ENCODE results near the gene CAB39. TPM values are rescaled to one million over a fixed set of nuclear protein-coding genes. Genes with fewer than 3 reads are reported as not detected.
A peak's percentile ranks its signal among the peaks of the same experiment; 100 is the strongest.

Gene CAB39
- total RNA-seq, 1 donor from 2014 or later = 60.3 TPM

DNA sequence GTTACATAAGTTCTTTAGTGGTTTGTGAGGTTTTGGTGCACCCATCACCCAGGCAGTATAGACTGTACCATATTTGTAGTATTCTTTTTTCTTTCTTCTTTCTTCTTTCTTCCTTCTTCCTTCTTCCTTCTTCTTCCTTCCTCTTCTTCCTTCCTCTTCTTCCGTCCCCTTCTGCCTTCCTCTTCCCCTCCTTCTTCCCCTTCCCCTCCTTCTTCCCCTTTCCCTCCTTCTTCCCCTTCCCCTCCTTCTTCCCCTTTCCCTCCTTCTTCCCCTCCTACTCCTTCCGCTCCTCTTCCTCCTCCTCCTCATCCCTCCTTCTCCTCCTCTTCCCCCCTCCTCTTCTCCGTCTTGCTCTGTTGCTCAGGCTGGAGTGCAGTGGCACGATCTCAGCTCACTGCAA, 41.6 kb downstream of the CAB39 start:
- H3K36me3 Mint-ChIP-seq (ENCODE audit: unreplicated experiment) = no peaks in the 10 kb centered on the region
- H3K27me3 Mint-ChIP-seq (ENCODE audit: unreplicated experiment) = peaks cover 4% of the 10 kb centered on the region
- peaks cover 23% of the 10 kb centered on the region for H3K4me1 Mint-ChIP-seq (ENCODE audit: low read depth, unreplicated experiment)
- peaks cover 2% of the 10 kb centered on the region for H3K9me3 Mint-ChIP-seq (ENCODE audit: unreplicated experiment)
- H3K27ac Mint-ChIP-seq (ENCODE audit: unreplicated experiment) = no peak overlapping the region
- TF ChIP-seq, protein P1, sequence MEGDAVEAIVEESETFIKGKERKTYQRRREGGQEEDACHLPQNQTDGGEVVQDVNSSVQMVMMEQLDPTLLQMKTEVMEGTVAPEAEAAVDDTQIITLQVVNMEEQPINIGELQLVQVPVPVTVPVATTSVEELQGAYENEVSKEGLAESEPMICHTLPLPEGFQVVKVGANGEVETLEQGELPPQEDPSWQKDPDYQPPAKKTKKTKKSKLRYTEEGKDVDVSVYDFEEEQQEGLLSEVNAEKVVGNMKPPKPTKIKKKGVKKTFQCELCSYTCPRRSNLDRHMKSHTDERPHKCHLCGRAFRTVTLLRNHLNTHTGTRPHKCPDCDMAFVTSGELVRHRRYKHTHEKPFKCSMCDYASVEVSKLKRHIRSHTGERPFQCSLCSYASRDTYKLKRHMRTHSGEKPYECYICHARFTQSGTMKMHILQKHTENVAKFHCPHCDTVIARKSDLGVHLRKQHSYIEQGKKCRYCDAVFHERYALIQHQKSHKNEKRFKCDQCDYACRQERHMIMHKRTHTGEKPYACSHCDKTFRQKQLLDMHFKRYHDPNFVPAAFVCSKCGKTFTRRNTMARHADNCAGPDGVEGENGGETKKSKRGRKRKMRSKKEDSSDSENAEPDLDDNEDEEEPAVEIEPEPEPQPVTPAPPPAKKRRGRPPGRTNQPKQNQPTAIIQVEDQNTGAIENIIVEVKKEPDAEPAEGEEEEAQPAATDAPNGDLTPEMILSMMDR (IDR thresholded peaks at IDR 0.05; ENCODE audit: partially characterized antibody, unreplicated experiment) = no peak
- no peak overlapping the region for H3K4me3 Mint-ChIP-seq (ENCODE audit: unreplicated experiment)
- no peak for DNase-seq

- Mint-ChIP-seq H3K36me3 (ENCODE audit: unreplicated experiment) (no peaks in the 10 kb centered on the region), H3K9me3 (ENCODE audit: unreplicated experiment) (no peaks in the 10 kb centered on the region), H3K27me3 (ENCODE audit: unreplicated experiment) (peaks cover 6% of the 10 kb centered on the region), H3K4me3 (ENCODE audit: unreplicated experiment) (no peak overlapping the region), H3K27ac (ENCODE audit: unreplicated experiment) (no peak overlapping the region), H3K4me1 (ENCODE audit: low read depth, unreplicated experiment) (peaks cover 17% of the 10 kb centered on the region)
- no peak for DNase-seq
- TF ChIP-seq, protein P1 (IDR thresholded peaks at IDR 0.05; ENCODE audit: partially characterized antibody, unreplicated experiment) = no peak
These were observed 44.8 kb downstream of the CAB39 start for GRCh38 chr2:230757476-230757875.

GRCh38 chr2:230758566-230759480, 46.2 kb downstream of the CAB39 start:
- no peaks in the 10 kb centered on the region for H3K36me3 Mint-ChIP-seq (ENCODE audit: unreplicated experiment)
- no peak for DNase-seq
- H3K9me3 Mint-ChIP-seq (ENCODE audit: unreplicated experiment) = no peaks in the 10 kb centered on the region
- TF ChIP-seq, protein P1 (IDR thresholded peaks at IDR 0.05; ENCODE audit: partially characterized antibody, unreplicated experiment) = no peak
- no peak overlapping the region for H3K4me3 Mint-ChIP-seq (ENCODE audit: unreplicated experiment)
- peaks cover 17% of the 10 kb centered on the region for H3K4me1 Mint-ChIP-seq (ENCODE audit: low read depth, unreplicated experiment)
- no peak overlapping the region for H3K27ac Mint-ChIP-seq (ENCODE audit: unreplicated experiment)
- H3K27me3 Mint-ChIP-seq (ENCODE audit: unreplicated experiment) = peaks cover 6% of the 10 kb centered on the region

DNA sequence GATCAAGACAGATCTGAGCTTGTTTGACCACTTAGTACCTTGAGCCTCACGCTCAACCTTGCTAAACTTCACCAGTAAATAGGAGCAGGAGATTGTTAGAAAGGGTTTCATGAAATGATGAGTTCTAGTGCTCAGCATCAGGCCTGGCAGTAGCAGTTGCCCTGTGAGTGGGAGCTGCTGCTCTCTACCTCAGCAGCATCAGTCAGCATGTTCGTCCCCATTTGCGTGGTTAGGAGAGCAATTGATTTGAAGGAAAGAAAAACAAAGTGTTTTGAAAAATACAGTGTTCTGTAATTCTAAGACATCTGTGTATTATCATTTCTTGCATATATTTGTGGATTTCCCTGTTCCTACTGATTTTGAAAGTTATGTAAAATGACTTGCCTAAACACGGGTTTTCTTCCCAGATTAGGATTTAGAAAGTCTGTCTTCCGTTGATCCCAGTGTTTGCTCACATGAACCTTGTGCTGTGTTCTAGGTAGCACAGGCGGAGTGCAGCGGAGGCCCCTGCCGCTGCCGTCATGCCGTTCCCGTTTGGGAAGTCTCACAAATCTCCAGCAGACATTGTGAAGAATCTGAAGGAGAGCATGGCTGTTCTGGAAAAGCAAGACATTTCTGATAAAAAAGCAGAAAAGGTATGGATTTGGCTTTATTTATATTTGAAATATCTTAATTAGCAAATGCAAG, 47.0 kb downstream of the CAB39 start:
- Mint-ChIP-seq H3K27ac (ENCODE audit: unreplicated experiment) (peak overlapping the region; percentile 28), H3K27me3 (ENCODE audit: unreplicated experiment) (peaks cover 6% of the 10 kb centered on the region), H3K36me3 (ENCODE audit: unreplicated experiment) (no peaks in the 10 kb centered on the region), H3K4me3 (ENCODE audit: unreplicated experiment) (no peak overlapping the region), H3K9me3 (ENCODE audit: unreplicated experiment) (no peaks in the 10 kb centered on the region), H3K4me1 (ENCODE audit: low read depth, unreplicated experiment) (peaks cover 17% of the 10 kb centered on the region)
- DNase-seq = no peak
- TF ChIP-seq, protein P1 (IDR thresholded peaks at IDR 0.05; ENCODE audit: partially characterized antibody, unreplicated experiment) = no peak

GRCh38 chr2:230761704-230762103, 49.1 kb downstream of the CAB39 start:
- Mint-ChIP-seq H3K4me3 (ENCODE audit: unreplicated experiment) (no peak overlapping the region), H3K4me1 (ENCODE audit: low read depth, unreplicated experiment) (peaks cover 9% of the 10 kb centered on the region), H3K27ac (ENCODE audit: unreplicated experiment) (no peak overlapping the region), H3K27me3 (ENCODE audit: unreplicated experiment) (peaks cover 2% of the 10 kb centered on the region), H3K9me3 (ENCODE audit: unreplicated experiment) (no peaks in the 10 kb centered on the region), H3K36me3 (ENCODE audit: unreplicated experiment) (no peaks in the 10 kb centered on the region)
- DNase-seq = no peak
- TF ChIP-seq, protein P1 (IDR thresholded peaks at IDR 0.05; ENCODE audit: partially characterized antibody, unreplicated experiment) = no peak

Measured in glutamatergic neuron (in vitro differentiated cells).